T-helper 17 cell (primary cell): ENCODE results near the gene MASP1. TPM values are rescaled to one million over a fixed set of nuclear protein-coding genes. Genes with fewer than 3 reads are reported as not detected.

Source experiments
- ATAC-seq: fragments of 150-1000 bp; cut with Tn5 transposase; 2 replicates; pipeline ENCODE4 v1.10.0; 2021; ENCODE audit warnings: mild to moderate bottlenecking, moderate library complexity
- DNase-seq, 3 donors: peaks; one replicate each; pipeline versions ENCODE4 v3.0.0 to v3.0.0-alpha.2; 2020 to 2021
- H3K9me3 ChIP-seq: one replicate; pipeline ENCODE4 v1.7.0; 2013; ENCODE audit warnings: low read length, mild to moderate bottlenecking; ENCODE audit not compliant: control insufficient read depth, poor library complexity, severe bottlenecking
- H3K27ac Mint-ChIP-seq: one replicate; pipeline ENCODE4 v1.8.0; 2022; ENCODE audit warnings: mild to moderate bottlenecking, moderate library complexity, mixed read lengths
- H3K27me3 Mint-ChIP-seq: one replicate; pipeline ENCODE4 v1.8.0; 2022; ENCODE audit warnings: mixed read lengths
- H3K36me3 Mint-ChIP-seq: one replicate; pipeline ENCODE4 v1.8.0; 2022; ENCODE audit warnings: low read depth, mixed read lengths
- H3K4me1 Mint-ChIP-seq: one replicate; pipeline ENCODE4 v1.8.0; 2022; ENCODE audit warnings: mild to moderate bottlenecking, mixed read lengths
- H3K4me3 Mint-ChIP-seq: one replicate; pipeline ENCODE4 v1.8.0; 2022; ENCODE audit warnings: mild to moderate bottlenecking, moderate library complexity, mixed read lengths
- total RNA-seq, 4 donors: library from RNA in 2 of 4; stranded (reverse) in 2 of 4; gene quantifications; one replicate each; pipeline ENCODE4 v1.2.3 and lab custom pipeline; 2022 to 2026

Gene MASP1
- total RNA-seq, 2 donors from 2014 or later, result 0.44 TPM; not detected in 1

DNA sequence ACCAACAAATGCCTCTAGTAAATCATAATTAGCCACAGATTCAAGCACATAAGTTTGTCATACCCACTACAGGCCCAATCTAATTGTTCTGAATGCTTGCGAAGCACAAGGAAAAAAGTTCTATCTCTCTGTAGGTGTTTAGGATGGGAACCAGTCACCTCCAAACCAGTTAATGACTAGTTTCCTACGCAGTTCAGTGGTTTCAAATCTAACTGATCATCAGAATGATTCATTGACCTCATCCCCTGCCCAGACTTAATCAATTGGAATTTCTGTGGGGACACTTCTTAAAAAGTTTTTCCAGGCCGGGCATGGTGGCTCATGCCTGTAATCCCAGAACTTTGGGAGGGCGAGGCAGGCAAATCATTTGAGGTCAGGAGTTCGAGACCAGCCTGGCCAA lies 24.3 kb upstream of the MASP1 start:
- ATAC-seq, result no peak
- no peaks in the 10 kb centered on the region for H3K9me3 ChIP-seq
- Mint-ChIP-seq H3K27ac (no peak overlapping the region), H3K4me1 (peaks cover 13% of the 10 kb centered on the region), H3K27me3 (peaks cover 80% of the 10 kb centered on the region), H3K4me3 (no peak overlapping the region), H3K36me3 (peaks cover 10% of the 10 kb centered on the region)
- DNase-seq, result no peak

DNA sequence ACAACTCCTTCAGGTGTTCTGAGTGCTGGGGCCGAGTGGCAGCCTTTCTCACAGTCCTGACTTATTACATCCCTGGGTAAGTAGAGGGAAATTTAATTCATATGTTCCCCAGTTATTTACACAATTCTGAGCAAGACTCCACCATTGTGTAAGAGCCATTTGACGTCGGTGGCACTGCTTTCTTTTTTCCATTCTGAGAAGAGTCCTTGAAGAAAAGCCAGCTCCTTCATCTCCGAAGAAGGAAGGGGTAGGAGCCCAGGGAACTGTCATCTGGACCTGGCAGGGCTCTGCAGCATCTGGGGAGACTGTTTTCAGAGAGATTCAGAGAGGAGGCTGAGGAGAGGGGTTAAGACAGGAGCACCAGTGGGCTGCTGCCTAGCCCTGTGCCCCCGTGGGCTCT lies 22.6 kb upstream of the MASP1 start:
- H3K27ac Mint-ChIP-seq, result no peak overlapping the region
- no peak overlapping the region for H3K4me3 Mint-ChIP-seq
- H3K36me3 Mint-ChIP-seq, result peaks cover 10% of the 10 kb centered on the region
- peaks cover 84% of the 10 kb centered on the region for H3K27me3 Mint-ChIP-seq
- DNase-seq (no peak), ATAC-seq (no peak)
- peaks cover 6% of the 10 kb centered on the region for H3K4me1 Mint-ChIP-seq
- H3K9me3 ChIP-seq, result no peaks in the 10 kb centered on the region

DNA sequence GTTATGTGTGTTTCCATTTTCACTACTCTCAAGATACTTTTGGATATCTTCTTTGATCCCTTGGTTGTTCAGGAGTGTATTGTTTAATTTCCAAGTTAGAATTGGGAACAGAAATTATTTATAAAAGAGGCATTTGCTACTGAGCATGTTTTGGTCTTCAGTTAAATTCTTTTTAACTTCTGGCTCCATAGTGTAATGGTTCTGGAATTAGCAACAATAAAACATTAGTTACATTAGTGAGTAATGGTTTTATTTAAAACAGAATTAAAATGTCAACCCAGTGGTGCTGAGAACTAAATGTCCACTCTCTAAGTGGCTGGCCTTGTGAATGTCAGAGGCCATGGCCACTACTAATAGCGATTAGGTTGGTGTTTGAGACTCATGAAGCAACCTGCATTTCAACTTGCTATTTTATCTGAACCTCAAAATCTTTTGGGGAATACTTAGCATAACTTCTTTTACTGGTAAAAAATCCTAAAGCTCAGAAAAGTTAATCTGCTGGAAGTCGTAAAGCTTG lies 19.5 kb upstream of the MASP1 start:
- DNase-seq, result no peak
- Mint-ChIP-seq H3K27ac (no peak overlapping the region), H3K4me3 (no peak overlapping the region), H3K4me1 (no peaks in the 10 kb centered on the region), H3K27me3 (peaks cover 58% of the 10 kb centered on the region), H3K36me3 (peaks cover 7% of the 10 kb centered on the region)
- no peak for ATAC-seq
- no peaks in the 10 kb centered on the region for H3K9me3 ChIP-seq

DNA sequence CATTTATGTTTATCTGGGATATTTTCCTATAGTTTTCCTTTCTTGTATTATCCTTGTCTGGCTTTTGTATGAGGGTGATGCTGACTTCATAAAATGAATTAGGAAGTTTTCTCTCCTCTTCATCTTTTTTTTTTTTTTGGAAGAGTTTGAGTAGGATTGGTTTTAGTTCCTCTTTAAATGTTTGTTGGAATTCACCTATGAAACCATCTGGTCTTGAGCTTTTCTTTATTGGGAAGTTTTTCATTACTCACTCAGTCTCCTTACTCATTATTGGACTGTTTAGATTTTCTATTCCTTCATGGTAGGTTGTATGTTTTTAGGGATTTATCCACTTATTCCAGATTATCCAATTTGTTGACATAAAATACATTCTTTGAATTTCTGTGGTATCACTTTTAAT lies 18.7 kb upstream of the MASP1 start:
- no peak for DNase-seq
- H3K9me3 ChIP-seq, result no peaks in the 10 kb centered on the region
- H3K27me3 Mint-ChIP-seq, result peaks cover 59% of the 10 kb centered on the region
- peaks cover 10% of the 10 kb centered on the region for H3K36me3 Mint-ChIP-seq
- no peak for ATAC-seq
- H3K4me1 Mint-ChIP-seq, result no peaks in the 10 kb centered on the region
- no peak overlapping the region for H3K27ac Mint-ChIP-seq
- H3K4me3 Mint-ChIP-seq, result no peak overlapping the region

DNA sequence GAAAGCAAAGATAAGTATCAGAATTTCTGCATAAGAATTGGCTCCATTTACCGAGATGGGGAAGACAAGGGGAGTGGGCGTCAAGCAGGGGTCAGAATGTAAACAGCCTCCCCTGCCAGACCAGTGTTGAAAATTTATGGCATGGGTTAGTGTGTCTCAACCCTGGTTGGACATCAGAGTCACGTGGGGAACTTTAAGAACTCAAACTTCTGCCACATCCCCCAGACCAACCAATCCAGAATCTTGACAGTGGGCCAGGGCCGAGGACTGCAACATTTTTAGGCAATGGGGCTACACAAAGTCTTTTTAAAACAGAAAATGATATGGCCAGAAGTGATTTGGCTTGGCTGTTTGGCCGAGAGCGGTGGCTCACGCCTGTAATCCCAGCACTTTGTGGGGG lies 14.3 kb upstream of the MASP1 start:
- Mint-ChIP-seq H3K27ac (no peak overlapping the region), H3K4me1 (no peaks in the 10 kb centered on the region), H3K36me3 (peaks cover 6% of the 10 kb centered on the region), H3K27me3 (peaks cover 32% of the 10 kb centered on the region), H3K4me3 (no peak overlapping the region)
- no peaks in the 10 kb centered on the region for H3K9me3 ChIP-seq
- ATAC-seq (no peak), DNase-seq (no peak)

DNA sequence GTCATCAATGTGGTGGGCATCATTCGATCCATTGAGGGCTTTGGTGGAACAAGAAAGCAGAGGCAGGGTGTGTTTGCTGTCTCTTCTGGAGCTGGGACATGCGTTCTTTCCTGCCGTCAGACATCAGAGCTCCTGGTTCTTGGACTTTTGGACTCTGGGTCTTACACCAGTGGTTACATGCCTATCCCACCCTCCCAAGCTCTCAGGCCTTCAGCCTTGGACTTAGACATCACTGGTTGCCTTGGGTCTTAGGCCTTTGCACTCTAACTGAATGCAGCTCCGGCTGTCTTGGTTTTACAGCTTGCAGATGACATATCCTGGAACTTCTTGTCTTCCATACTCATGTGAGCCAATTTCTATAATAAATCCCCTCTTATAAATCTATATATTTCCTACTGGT lies 8.1 kb upstream of the MASP1 start:
- H3K4me1 Mint-ChIP-seq, result no peaks in the 10 kb centered on the region
- no peak overlapping the region for H3K27ac Mint-ChIP-seq
- H3K27me3 Mint-ChIP-seq, result peaks cover 16% of the 10 kb centered on the region
- H3K36me3 Mint-ChIP-seq, result peaks cover 4% of the 10 kb centered on the region
- ATAC-seq (no peak), DNase-seq (no peak)
- no peaks in the 10 kb centered on the region for H3K9me3 ChIP-seq
- no peak overlapping the region for H3K4me3 Mint-ChIP-seq

DNA sequence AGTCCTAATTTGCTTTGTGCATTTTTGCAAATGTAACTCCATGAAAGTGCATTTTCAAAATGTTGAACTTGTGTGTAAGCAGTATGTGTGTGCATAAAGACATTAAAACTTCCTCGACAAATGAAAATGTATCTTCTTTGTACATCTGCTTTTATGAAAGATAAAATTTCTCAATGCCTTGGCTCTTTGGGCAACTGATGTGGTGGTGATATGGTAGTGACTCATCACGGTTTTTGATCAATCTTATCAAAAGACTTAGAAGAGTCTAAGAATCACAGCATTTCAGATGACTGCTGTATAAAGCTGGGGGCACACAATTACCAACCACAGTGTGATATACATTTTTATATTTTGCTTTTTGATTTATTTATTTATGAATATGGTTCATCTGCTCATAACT lies 5.4 kb upstream of the MASP1 start:
- Mint-ChIP-seq H3K36me3 (no peaks in the 10 kb centered on the region), H3K4me1 (no peaks in the 10 kb centered on the region), H3K27me3 (peaks cover 33% of the 10 kb centered on the region), H3K4me3 (no peak overlapping the region), H3K27ac (no peak overlapping the region)
- ATAC-seq, result no peak
- H3K9me3 ChIP-seq, result no peaks in the 10 kb centered on the region
- DNase-seq, result no peak

DNA sequence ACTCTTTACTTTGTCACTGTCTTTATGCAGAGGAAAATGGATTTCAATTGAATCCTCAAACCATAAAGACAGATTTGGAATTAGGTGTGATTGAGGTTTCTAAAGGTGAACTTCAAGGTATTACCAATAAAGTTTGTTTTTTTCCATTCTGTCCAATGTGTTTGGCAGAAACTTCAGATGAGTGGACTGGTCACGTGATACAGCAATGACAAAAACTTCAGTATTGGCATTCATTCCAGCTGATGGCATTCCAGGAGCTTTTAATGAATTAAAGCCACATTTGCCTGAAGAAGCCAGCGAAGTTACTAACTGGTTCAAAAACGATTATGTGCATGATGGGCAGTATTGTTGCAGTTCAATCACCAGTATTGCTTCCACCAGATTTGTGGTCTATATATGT lies 4.5 kb upstream of the MASP1 start:
- Mint-ChIP-seq H3K27me3 (peaks cover 38% of the 10 kb centered on the region), H3K4me3 (no peak overlapping the region), H3K36me3 (no peaks in the 10 kb centered on the region), H3K4me1 (no peaks in the 10 kb centered on the region), H3K27ac (no peak overlapping the region)
- no peak for DNase-seq
- no peak for ATAC-seq
- no peaks in the 10 kb centered on the region for H3K9me3 ChIP-seq

DNA sequence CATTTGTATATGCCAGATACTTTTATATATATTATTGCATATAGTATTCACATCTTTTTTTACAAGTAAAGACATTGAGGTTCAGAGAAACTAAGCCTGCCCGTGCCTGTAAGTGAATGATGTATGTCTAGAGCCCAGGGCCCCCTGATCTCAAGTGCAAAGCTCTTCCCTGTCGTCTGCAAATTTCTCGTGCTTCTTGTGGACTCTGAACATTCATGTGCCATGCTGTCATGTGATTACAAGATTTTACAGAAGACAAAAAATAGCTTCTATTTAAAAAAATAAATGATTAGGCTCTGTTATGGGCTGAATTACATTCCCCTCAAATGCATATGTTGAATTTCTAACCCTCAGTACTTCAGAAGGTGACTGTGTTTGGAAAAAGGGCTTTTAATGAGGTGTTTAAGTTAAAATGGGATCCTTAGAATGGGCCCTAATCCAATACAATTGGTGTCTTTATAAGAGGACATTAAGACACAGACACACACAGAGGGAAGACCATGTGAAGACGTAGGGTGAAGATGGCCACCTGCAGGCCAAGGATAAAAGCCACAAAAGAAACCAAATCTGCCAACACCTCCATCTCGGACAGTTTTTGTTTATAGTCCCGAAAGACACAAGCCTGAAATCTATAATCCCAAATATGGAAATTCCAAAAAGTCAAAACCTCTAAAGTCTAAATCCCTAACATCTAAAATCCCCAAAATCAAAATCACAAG lies 3.9 kb upstream of the MASP1 start:
- H3K4me1 Mint-ChIP-seq, result peaks cover under 1% of the 10 kb centered on the region
- no peak overlapping the region for H3K27ac Mint-ChIP-seq
- H3K36me3 Mint-ChIP-seq, result no peaks in the 10 kb centered on the region
- no peak overlapping the region for H3K4me3 Mint-ChIP-seq
- H3K9me3 ChIP-seq, result no peaks in the 10 kb centered on the region
- DNase-seq, result no peak
- peaks cover 44% of the 10 kb centered on the region for H3K27me3 Mint-ChIP-seq
- ATAC-seq, result no peak

DNA sequence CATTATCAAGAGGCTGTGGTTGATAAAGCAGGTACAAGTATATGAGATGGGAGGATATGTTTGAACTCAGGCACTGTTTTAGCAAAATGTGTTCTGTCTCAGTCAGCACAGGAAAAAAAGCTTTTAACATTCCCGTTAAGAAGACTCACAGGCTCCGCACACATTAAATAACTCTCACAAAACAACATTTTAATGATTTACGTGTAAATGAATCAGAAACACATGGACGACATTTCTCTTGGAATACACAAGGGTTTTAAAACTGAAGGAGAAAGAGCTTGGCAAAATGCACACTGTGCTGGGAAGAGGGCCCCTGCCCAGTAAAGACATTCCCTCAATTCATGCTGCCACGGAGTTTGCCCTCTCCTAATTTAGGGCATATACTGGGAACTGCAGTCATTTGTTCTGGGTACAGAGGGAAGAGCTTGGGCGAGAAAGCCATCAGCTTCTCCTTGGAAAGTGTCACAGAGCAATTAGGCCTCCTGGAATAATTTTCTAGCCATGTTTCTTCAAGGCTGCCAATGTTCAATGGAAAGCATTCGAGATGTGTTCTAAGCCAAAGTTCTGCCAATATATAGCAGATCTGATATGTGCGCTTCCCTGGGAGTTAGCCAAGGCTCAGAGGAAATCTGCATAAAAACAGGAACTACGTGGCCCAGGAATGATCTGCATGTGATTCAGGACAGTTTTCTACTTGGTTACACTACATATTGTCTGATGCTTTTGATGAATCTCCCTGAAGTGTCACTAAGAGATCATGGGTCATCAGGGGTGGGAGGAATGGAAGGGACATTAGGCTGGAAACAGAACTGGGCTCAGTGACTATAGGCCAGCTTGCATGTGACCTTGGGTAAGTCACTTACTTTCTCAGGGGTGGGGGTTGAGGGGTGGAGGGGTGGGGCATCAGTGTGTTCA lies 2.2 kb upstream of the MASP1 start:
- no peak overlapping the region for H3K27ac Mint-ChIP-seq
- DNase-seq (no peak), ATAC-seq (no peak)
- peaks cover 6% of the 10 kb centered on the region for H3K4me1 Mint-ChIP-seq
- no peak overlapping the region for H3K4me3 Mint-ChIP-seq
- H3K27me3 Mint-ChIP-seq, result peaks cover 60% of the 10 kb centered on the region
- H3K9me3 ChIP-seq, result no peaks in the 10 kb centered on the region
- H3K36me3 Mint-ChIP-seq, result peaks cover 2% of the 10 kb centered on the region

DNA sequence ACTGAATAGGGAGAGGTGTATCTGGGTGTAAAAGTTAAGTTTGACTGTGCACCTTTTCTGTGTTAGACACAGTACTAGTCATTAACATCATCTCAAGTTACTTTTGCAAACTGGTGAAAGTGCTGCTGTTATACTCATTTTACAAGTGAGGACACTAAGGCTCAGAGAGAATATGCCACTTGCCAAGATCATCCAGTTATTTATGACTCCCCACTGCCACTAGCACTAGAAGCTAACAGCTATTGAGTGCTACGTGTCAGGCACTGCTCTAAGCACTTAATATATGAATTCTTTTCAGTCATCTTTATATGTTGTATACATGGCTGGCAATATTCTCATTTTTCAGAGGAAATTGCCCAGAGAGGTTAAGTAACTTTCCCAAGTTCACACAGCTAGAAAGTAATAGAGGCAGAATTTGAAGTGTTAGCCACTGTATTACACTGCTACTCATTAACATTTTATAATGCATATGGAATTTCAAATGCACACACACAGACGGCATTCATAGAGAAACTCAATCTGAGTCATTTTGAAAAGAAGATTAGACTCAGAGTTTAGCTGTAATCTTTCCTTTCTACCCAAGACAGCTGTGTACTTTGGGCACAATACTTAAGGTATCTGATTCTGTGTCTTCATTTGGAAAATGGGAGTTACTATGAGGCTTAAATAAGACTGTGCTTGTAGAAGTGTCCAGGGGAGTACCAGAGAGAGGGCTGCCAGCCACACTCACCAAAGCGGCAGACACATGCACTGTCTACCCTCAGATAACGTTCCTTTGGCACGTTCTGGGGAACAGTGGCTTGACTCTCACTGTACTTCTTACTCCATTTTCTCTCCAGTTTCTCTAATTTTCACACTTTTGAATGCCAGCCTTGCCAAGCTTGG lies 1.3 kb upstream of the MASP1 start:
- Mint-ChIP-seq H3K27ac (no peak overlapping the region), H3K4me3 (no peak overlapping the region), H3K27me3 (peaks cover 68% of the 10 kb centered on the region), H3K4me1 (peaks cover 6% of the 10 kb centered on the region), H3K36me3 (peaks cover 2% of the 10 kb centered on the region)
- DNase-seq (no peak), ATAC-seq (no peak)
- no peaks in the 10 kb centered on the region for H3K9me3 ChIP-seq

DNA sequence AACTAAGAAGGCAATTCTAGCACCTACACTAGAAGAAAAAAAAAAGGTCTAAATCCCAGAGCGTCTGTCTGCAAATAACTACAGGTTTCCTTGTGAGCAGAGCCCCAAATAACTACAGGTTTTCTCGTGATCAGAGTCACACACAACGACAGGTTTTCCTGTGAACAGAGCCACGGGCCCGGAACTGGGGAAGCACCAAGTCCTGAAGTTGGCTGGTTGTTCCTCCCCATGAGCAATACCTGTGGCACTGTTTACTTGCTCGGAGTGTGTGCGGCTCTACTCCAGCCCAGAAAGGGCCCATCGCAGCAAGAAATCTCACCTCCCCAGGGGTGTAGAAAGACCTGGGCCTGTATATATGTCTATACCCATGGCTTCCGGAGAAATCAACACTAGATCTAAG lies 644 bp upstream of the MASP1 start:
- Mint-ChIP-seq H3K36me3 (peaks cover 2% of the 10 kb centered on the region), H3K4me1 (peaks cover 6% of the 10 kb centered on the region), H3K27me3 (peaks cover 71% of the 10 kb centered on the region), H3K27ac (no peak overlapping the region), H3K4me3 (no peak overlapping the region)
- H3K9me3 ChIP-seq, result no peaks in the 10 kb centered on the region
- ATAC-seq (no peak), DNase-seq (no peak)

DNA sequence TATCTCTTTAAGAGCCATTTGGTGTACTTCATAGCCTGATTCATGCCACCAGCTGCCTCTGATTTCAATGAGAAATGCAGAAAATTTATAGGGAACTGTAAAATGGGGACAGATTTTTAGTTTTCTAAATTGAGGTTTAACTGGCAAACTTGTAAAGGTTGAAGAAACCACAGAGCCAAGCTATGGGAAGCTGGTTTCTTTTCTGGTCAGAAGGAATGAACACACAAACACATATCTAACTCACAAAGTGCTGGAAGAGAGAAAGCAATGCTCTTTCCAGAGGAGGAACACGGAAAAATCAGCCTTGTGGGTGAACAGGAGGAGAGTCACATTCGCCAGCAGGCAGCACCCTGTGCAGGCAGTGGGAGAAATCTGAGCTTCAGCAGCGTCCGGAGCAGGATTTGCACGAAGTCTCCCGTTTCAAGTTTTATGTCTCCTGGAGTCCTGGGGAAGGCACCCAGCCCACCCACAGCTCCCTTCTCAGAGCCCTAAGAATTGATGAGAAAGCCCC lies 481 bp downstream of the MASP1 start:
- Mint-ChIP-seq H3K27me3 (peaks cover 77% of the 10 kb centered on the region), H3K4me3 (no peak overlapping the region), H3K27ac (peak overlapping the region; percentile 27), H3K36me3 (peaks cover 2% of the 10 kb centered on the region), H3K4me1 (peaks cover 6% of the 10 kb centered on the region)
- H3K9me3 ChIP-seq, result no peaks in the 10 kb centered on the region
- ATAC-seq (no peak), DNase-seq (no peak)
